HPDE6-E6E7 (cell line): Measurements from ENCODE around the gene RPL26.

Experiments used
- DNase-seq: peaks from one replicate; pipeline ENCODE4 v3.0.0; 2011; ENCODE audit warnings: missing footprints; ENCODE audit errors: extremely low spot score

RPL26 gene

GRCh38 chr17:8383143-8383822 lies at the start of gene RPL26:
Gene RPL26 (minus strand): TSS chr17:8383193. CDS start chr17:8382310, 883 bp downstream.
- DNase-seq = peak; percentile 85

GRCh38 chr17:8430966-8431365 lies 48.0 kb upstream of the RPL26 start:
- no peak for DNase-seq

GRCh38 chr17:8426802-8427201 lies 43.8 kb upstream of the RPL26 start:
- DNase-seq = no peak

GRCh38 chr17:8426094-8426720 lies 43.2 kb upstream of the RPL26 start:
- no peak for DNase-seq

- no peak for DNase-seq
Observed at GRCh38 chr17:8421571-8421970, 38.6 kb upstream of the RPL26 start.

- DNase-seq = no peak
Observed at GRCh38 chr17:8420041-8420934, 37.3 kb upstream of the RPL26 start.

GRCh38 chr17:8419305-8419704 lies 36.3 kb upstream of the RPL26 start:
- no peak for DNase-seq

- DNase-seq = no peak
Observed at GRCh38 chr17:8418471-8418870, 35.5 kb upstream of the RPL26 start.

GRCh38 chr17:8417806-8418205 lies 34.8 kb upstream of the RPL26 start:
- no peak for DNase-seq

GRCh38 chr17:8413938-8414337 lies 30.9 kb upstream of the RPL26 start:
- DNase-seq = no peak

GRCh38 chr17:8413328-8413727 lies 30.3 kb upstream of the RPL26 start:
- DNase-seq = no peak

- no peak for DNase-seq
Observed at GRCh38 chr17:8412089-8412488, 29.1 kb upstream of the RPL26 start.

- no peak for DNase-seq
Observed at GRCh38 chr17:8410883-8411238, 27.9 kb upstream of the RPL26 start.

GRCh38 chr17:8409966-8410882 lies 27.2 kb upstream of the RPL26 start:
- peak; percentile 59 for DNase-seq

- peak; percentile 71 for DNase-seq
Observed at GRCh38 chr17:8408371-8408770, 25.4 kb upstream of the RPL26 start.

- no peak for DNase-seq
Observed at GRCh38 chr17:8406174-8406573, 23.2 kb upstream of the RPL26 start.

- DNase-seq = no peak
Observed at GRCh38 chr17:8405499-8406016, 22.6 kb upstream of the RPL26 start.

- no peak for DNase-seq
Observed at GRCh38 chr17:8402921-8403536, 20.0 kb upstream of the RPL26 start.

- no peak for DNase-seq
Observed at GRCh38 chr17:8401107-8401506, 18.1 kb upstream of the RPL26 start.

- DNase-seq = no peak
Observed at GRCh38 chr17:8398980-8399379, 16.0 kb upstream of the RPL26 start.

- DNase-seq = no peak
Observed at GRCh38 chr17:8397636-8398035, 14.6 kb upstream of the RPL26 start, which contains the start of gene RNF222. Gene RNF222 (minus strand): TSS chr17:8397827. CDS start chr17:8393461, 4,366 bp downstream.
